Coronary artery (tissue), 2 donors: Measurements from ENCODE around the gene CRYBB2.
"Not testable (repeated sequence)": the region's sequence is repeated elsewhere in the genome, so short reads cannot be mapped to it uniquely, and the experiment has no call there.

ENCODE experiments used
- DNase-seq: peaks from one replicate; pipeline ENCODE4 v3.0.0-alpha.2; 2017; ENCODE audit warnings: low spot score
- H3K27ac ChIP-seq, 2 donors: fragments of 200-600 bp; sonication (generic); one replicate each; pipeline ENCODE4 v1.5.1; 2016 to 2019
- H3K4me3 ChIP-seq: fragments of 200-600 bp; sonication (generic); 2 replicates; pipeline ENCODE4 v1.5.1; 2016; ENCODE audit warnings: mild to moderate bottlenecking, moderate library complexity
- TF ChIP-seq, protein P1 (sequence below): fragments of 200-600 bp; sonication (generic); IDR thresholded peaks from one replicate; pipeline ENCODE4 v1.5.1; 2019; ENCODE audit warnings: antibody characterized with exemption

CRYBB2 gene

DNA sequence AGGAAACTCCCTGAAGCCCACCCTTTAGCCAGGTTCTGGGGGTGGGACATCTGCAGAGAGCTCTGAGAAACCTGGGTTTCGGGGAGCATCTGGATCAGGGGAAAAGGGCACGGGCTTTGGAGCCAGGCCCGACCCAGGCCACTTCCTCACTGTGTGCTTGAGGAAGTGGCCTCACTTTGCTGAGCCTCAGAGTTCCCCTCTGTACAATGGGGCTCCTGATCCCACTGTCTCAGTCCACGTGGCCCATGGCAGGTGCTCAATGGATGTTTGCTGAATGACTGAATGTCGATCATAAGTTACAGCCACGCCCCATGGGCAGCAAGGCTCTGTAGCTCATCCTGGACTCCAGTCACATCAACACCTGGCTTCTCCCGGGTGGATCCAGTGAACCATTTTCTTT is 18.5 kb upstream of the CRYBB2 start:
- no peak overlapping the region for H3K27ac ChIP-seq
- no peak for DNase-seq
- H3K4me3 ChIP-seq: no peak overlapping the region
- TF ChIP-seq, protein P1, sequence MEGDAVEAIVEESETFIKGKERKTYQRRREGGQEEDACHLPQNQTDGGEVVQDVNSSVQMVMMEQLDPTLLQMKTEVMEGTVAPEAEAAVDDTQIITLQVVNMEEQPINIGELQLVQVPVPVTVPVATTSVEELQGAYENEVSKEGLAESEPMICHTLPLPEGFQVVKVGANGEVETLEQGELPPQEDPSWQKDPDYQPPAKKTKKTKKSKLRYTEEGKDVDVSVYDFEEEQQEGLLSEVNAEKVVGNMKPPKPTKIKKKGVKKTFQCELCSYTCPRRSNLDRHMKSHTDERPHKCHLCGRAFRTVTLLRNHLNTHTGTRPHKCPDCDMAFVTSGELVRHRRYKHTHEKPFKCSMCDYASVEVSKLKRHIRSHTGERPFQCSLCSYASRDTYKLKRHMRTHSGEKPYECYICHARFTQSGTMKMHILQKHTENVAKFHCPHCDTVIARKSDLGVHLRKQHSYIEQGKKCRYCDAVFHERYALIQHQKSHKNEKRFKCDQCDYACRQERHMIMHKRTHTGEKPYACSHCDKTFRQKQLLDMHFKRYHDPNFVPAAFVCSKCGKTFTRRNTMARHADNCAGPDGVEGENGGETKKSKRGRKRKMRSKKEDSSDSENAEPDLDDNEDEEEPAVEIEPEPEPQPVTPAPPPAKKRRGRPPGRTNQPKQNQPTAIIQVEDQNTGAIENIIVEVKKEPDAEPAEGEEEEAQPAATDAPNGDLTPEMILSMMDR: no peak

DNA sequence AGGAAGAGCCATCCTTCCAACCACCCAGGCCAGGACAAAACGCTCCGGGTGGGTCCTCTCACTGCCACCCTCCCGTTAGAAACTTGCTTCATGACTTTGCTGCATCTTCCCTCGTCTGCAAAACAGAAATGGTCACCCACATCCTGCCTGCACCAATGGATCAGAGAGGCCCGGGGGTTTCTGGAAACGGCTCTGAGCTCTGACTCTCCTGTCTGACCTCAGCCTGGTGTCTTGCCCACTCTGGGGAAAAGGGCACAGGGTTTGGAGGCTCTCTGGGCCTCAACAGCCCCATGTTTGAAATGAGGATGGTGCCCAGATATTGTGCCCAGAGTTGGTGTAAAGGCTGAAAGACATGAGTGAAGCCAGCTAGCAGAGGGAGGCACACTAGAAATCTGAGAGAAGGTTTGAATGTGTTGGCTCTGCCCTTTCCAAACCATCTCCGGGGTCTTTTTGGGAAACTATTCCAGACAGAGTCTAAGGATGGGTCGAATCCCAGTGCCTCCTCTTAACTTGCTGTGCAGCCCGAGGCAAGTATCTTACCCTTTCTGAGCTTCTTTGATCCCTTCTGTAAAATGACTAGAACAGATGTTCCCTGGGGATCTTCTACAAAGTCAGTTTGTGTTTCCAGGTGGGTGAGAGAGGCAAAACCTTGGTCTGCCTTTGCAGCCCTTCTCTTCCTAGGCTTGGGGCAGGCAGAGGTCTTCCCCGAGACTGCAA is 17.7 kb upstream of the CRYBB2 start:
- Histone ChIP-seq H3K4me3 (no peak overlapping the region), H3K27ac (no peak overlapping the region)
- DNase-seq: no peak
- TF ChIP-seq, protein P1: no peak

DNA sequence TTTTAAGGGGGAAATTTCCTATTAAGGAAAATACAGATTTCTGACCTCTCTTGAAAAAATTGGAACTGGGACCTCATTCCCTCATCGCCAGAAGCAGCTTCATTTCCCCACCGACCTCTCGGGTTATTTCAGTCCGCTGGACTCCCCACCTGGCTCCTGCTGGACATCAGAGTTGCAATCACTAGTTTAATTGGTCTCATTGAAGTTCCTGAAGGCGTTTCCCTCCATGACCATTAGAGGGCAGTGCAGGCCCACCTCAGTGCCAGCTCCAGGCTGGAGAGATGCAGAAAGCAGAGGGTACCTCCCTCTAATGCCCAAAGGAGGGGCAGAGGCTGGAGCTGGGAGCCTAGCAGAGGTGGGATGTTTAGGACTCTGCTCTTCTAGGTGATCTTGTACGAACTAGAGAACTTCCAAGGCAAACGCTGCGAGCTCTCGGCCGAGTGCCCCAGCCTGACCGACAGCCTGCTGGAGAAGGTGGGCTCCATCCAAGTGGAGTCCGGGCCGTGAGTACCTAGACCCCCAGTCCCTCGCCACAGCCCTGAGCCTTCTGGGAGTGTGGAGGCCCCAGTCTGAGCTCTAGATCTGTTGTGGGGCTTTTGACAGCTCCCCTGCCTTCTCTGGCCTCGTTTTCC is 17.0 kb upstream of the CRYBB2 start:
- no peak for DNase-seq
- Histone ChIP-seq H3K27ac (no peak overlapping the region), H3K4me3 (no peak overlapping the region)
- TF ChIP-seq, protein P1: peak; percentile 74

DNA sequence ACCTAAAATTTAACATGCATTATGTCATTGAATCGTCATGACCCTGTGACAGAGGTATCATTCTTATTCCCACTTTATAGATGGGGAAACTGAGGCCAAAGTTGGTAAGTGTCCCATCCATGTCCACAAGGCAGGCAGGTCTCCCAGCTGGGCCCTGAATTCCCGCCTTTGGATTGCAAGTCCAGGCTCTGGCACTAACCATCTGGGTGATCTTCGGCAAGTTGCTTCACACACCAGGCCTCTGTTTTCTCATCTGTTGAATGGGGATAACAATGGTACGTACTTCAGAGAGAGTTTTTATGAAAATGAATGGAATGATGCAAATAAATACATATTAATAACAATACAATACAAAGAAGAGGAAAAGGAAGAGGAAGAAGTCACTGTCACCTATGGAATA is 16.4 kb upstream of the CRYBB2 start:
- Histone ChIP-seq H3K4me3 (no peak overlapping the region), H3K27ac (no peak overlapping the region)
- TF ChIP-seq, protein P1: no peak
- no peak for DNase-seq

DNA sequence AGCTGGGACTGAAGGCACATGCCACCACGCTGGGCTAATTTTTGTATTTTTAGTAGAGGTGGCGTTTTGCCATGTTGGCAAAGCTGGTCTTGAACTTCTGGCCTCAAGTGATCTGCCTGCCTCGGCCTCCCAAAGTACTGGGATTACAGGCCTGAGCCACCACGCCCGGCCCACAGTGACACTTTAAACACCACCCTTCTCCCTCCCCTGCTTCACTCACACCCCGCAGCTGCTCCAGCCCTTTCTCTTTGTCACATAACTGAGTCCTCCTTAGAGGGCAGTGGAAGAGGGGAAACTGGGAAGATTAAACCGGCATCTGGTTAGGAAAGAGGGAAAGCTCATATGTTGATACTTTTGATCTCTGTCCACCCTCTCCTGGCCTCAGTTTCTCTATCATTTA is 14.9 kb upstream of the CRYBB2 start:
- not testable (repeated sequence) for DNase-seq, H3K27ac ChIP-seq, H3K4me3 ChIP-seq

DNA sequence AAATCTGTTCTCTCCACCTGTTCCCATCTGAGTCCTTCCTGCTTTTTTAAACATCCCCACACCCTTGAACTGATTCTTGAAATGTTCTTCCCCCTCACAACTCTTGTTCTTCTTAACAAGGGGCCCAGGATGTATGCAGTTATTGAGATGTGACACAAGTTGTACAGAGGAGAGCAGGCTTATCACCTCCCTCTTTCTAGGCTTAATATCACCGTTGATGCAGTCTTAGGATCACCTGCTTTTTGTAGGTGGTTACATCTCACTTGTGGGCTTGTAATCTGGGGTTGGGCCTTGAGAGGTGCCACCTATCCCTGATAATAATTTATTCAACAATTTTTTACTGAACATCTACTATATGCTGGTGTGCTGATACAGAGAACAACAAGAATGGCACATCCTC is 13.6 kb upstream of the CRYBB2 start:
- TF ChIP-seq, protein P1: no peak
- Histone ChIP-seq H3K4me3 (no peak overlapping the region), H3K27ac (no peak overlapping the region)
- DNase-seq: no peak

DNA sequence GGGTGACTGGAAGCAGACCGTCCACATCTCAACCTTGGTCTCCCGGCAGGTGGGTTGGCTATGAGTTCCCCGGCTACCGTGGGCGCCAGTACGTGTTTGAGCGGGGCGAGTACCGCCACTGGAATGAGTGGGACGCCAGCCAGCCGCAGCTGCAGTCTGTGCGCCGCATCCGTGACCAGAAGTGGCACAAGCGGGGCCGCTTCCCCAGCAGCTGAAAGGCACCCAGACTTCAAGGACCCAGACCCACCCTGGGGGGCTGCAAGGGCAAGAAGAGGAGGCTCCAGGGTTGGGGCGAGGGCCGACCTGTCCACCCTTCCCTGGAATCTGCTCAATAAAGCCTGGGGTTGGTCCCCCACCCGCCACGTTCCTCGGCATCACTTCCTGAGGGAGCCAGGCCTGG is 12.4 kb upstream of the CRYBB2 start:
- H3K27ac ChIP-seq: no peak overlapping the region
- DNase-seq: no peak
- TF ChIP-seq, protein P1: no peak
- no peak overlapping the region for H3K4me3 ChIP-seq
